ENCODE data around the gene TUBB2B. TPM values are rescaled to one million over a fixed set of nuclear protein-coding genes. Genes with fewer than 3 reads are reported as not detected.

TUBB2B gene
- total RNA-seq, 2 donors from 2014 or later, result 1.2 to 2.7 TPM

Other genes starting within 250 kb of the TUBB2B start
- gene NQO2, start 227.8 kb downstream of the TUBB2B start, total RNA-seq, result 10 to 100 TPM in 1 of 2 donors, 1 to 10 TPM in 1; 10.0 to 12.2 TPM
- 10 to 100 TPM; 30.2 to 35.0 TPM for gene RIPK1, start 159.2 kb downstream of the TUBB2B start, total RNA-seq
- 10 to 100 TPM; 25.5 to 27.6 TPM for gene BPHL, start 108.9 kb downstream of the TUBB2B start, total RNA-seq
- gene TUBB2A, start 70.1 kb downstream of the TUBB2B start, total RNA-seq, result 10 to 100 TPM; 19.5 to 54.3 TPM
- gene PSMG4, start 31.3 kb upstream of the TUBB2B start, total RNA-seq, result 10 to 100 TPM in 1 of 2 donors, 1 to 10 TPM in 1; 9.9 to 13.8 TPM
- gene SLC22A23, start 229.4 kb upstream of the TUBB2B start, total RNA-seq, result 10 to 100 TPM; 75.2 to 98.6 TPM